GM19099 (cell line): Measurements from ENCODE around the gene HDAC10.
A peak's percentile ranks its signal among the peaks of the same experiment; 100 is the strongest.

Experiments used
- POLR2A ChIP-seq: IDR thresholded peaks from 3 replicates; pipeline ENCODE4 v1.6.1; 2011; ENCODE audit warnings: low read depth; ENCODE audit not compliant: insufficient read length; ENCODE audit errors: extremely low read depth

HDAC10 gene

GRCh38 chr22:50250555-50251476 lies at the start of gene HDAC10:
HDAC10 (minus strand) TSS chr22:50251265; CDS start chr22:50251032, 233 bp downstream.
- TF ChIP-seq POLR2A: peak; percentile 73

- TF ChIP-seq POLR2A: no peak
These were observed 49.7 kb upstream of the HDAC10 start for GRCh38 chr22:50300620-50301257.

- no peak for TF ChIP-seq POLR2A
These were observed 48.9 kb upstream of the HDAC10 start for GRCh38 chr22:50299785-50300619.

- no peak for TF ChIP-seq POLR2A
These were observed 48.1 kb upstream of the HDAC10 start for GRCh38 chr22:50298937-50299784.

GRCh38 chr22:50298266-50298637 lies 47.2 kb upstream of the HDAC10 start:
- no peak for TF ChIP-seq POLR2A

- TF ChIP-seq POLR2A: no peak
These were observed 46.6 kb upstream of the HDAC10 start for GRCh38 chr22:50297510-50298265.

- no peak for TF ChIP-seq POLR2A
These were observed 45.8 kb upstream of the HDAC10 start for GRCh38 chr22:50296658-50297490.

- no peak for TF ChIP-seq POLR2A
These were observed 43.2 kb upstream of the HDAC10 start for GRCh38 chr22:50294319-50294656.

- no peak for TF ChIP-seq POLR2A
These were observed 42.6 kb upstream of the HDAC10 start for GRCh38 chr22:50293441-50294318.

- no peak for TF ChIP-seq POLR2A
These were observed 41.8 kb upstream of the HDAC10 start for GRCh38 chr22:50292643-50293440.

- no peak for TF ChIP-seq POLR2A
These were observed 39.0 kb upstream of the HDAC10 start for GRCh38 chr22:50289942-50290630.
